Activated CD8-positive, alpha-beta memory T cell treated with anti-CD3 and anti-CD28 coated beads, Interleukin-2, amount 50 U/mL, for 24 hours (primary cell): ENCODE measurements around the gene ATL1.

Source experiments
- DNase-seq: peaks from one replicate; pipeline ENCODE4 v3.0.0-alpha.2; 2020; ENCODE audit errors: extremely low read depth

The ATL1 gene

GRCh38 chr14:50559990-50560930 is at the start of gene ATL1:
Gene ATL1, plus strand, starts transcription at chr14:50560145. Its CDS starts 121 bp downstream, at chr14:50560266.
- no peak for DNase-seq

GRCh38 chr14:50510157-50510556 is 49.8 kb upstream of the ATL1 start:
- DNase-seq: no peak

GRCh38 chr14:50512463-50512862 is 47.5 kb upstream of the ATL1 start:
- DNase-seq: no peak

- DNase-seq: no peak
Measured at GRCh38 chr14:50516091-50516490, 43.9 kb upstream of the ATL1 start.

GRCh38 chr14:50520947-50521815 is 38.8 kb upstream of the ATL1 start:
- peak; percentile 42 for DNase-seq

GRCh38 chr14:50521912-50522341 is 38.0 kb upstream of the ATL1 start:
- no peak for DNase-seq

GRCh38 chr14:50523271-50524041 is 36.5 kb upstream of the ATL1 start:
- DNase-seq: no peak

- DNase-seq: no peak
Measured at GRCh38 chr14:50524060-50524459, 35.9 kb upstream of the ATL1 start.

- DNase-seq: no peak
Measured at GRCh38 chr14:50524731-50525515, 35.0 kb upstream of the ATL1 start.

- no peak for DNase-seq
Measured at GRCh38 chr14:50528000-50528399, 31.9 kb upstream of the ATL1 start.

GRCh38 chr14:50529288-50530179 is 30.4 kb upstream of the ATL1 start:
- no peak for DNase-seq

GRCh38 chr14:50530358-50530757 is 29.6 kb upstream of the ATL1 start:
- no peak for DNase-seq

- no peak for DNase-seq
Measured at GRCh38 chr14:50530794-50531365, 29.1 kb upstream of the ATL1 start.

GRCh38 chr14:50531595-50532501 is 28.1 kb upstream of the ATL1 start:
- DNase-seq: no peak

- DNase-seq: peak; percentile 65
Measured at GRCh38 chr14:50532502-50533240, 27.3 kb upstream of the ATL1 start, which contains the start of gene MAP4K5. Gene MAP4K5, minus strand, starts transcription at chr14:50532569. Its CDS starts 520 bp downstream, at chr14:50532049.

- DNase-seq: no peak
Measured at GRCh38 chr14:50533241-50533705, 26.7 kb upstream of the ATL1 start.

GRCh38 chr14:50533806-50534205 is 26.1 kb upstream of the ATL1 start:
- DNase-seq: no peak
